Gastroesophageal sphincter (tissue), 3 donors: Measurements from ENCODE around the gene ELMOD3.

ENCODE experiments used
- EP300 ChIP-seq: sonication (generic); formaldehyde crosslinking; IDR thresholded peaks from one replicate; pipeline ENCODE4 v1.6.1; 2017; ENCODE audit warnings: antibody characterized with exemption, mild to moderate bottlenecking
- POLR2A ChIP-seq, 2 donors: fragments of 450-650 bp; IDR thresholded peaks; one replicate each; pipeline ENCODE4 v1.6.1; 2017; ENCODE audit warnings: antibody characterized with exemption in 2 of 2, mild to moderate bottlenecking in 2 of 2, moderate library complexity in 1 of 2
- POLR2AphosphoS5 ChIP-seq: sonication (generic); formaldehyde crosslinking; IDR thresholded peaks from one replicate; pipeline ENCODE4 v1.6.1; 2017; ENCODE audit warnings: antibody characterized with exemption
- TF ChIP-seq, protein P1 (sequence below), 4 experiments: fragments of 200-600 bp in 2 of 4; fragments of 450-650 bp in 2 of 4; sonication (generic) in 1 of 4; IDR thresholded peaks; one replicate each; pipeline ENCODE4 v1.5.1; 2017 to 2019; ENCODE audit warnings: antibody characterized with exemption in 4 of 4, mild to moderate bottlenecking in 2 of 4, moderate library complexity in 2 of 4

DNA sequence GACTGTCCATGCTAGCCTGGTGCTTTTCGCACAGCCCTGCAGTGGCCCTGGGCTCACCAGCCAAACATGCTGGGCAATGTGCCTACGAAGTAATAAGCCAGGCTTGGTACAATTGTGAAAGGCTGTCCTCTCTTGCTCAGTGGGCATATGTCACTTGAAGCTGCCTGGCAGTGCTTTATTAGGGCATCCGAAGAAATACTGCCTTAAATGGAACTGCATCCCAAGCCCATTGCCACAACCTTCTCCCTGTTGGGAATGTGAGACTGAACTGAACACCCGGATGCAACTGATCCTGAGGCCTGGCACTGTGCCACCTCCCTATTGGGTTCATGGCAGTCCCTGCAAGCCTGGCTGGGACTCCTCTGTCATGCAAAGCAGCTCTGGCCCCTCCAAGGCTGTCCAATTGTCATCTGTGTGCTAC, 39.7 kb downstream of the ELMOD3 start:
- TF ChIP-seq POLR2AphosphoS5, result no peak
- TF ChIP-seq, protein P1, sequence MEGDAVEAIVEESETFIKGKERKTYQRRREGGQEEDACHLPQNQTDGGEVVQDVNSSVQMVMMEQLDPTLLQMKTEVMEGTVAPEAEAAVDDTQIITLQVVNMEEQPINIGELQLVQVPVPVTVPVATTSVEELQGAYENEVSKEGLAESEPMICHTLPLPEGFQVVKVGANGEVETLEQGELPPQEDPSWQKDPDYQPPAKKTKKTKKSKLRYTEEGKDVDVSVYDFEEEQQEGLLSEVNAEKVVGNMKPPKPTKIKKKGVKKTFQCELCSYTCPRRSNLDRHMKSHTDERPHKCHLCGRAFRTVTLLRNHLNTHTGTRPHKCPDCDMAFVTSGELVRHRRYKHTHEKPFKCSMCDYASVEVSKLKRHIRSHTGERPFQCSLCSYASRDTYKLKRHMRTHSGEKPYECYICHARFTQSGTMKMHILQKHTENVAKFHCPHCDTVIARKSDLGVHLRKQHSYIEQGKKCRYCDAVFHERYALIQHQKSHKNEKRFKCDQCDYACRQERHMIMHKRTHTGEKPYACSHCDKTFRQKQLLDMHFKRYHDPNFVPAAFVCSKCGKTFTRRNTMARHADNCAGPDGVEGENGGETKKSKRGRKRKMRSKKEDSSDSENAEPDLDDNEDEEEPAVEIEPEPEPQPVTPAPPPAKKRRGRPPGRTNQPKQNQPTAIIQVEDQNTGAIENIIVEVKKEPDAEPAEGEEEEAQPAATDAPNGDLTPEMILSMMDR (IDR thresholded peaks at IDR 0.05), result no peak
- no peak for TF ChIP-seq EP300
- TF ChIP-seq POLR2A (IDR thresholded peaks at IDR 0.05), result no peak
